Choroid plexus epithelial cell (primary cell): ENCODE data around the gene AFAP1L2.
A peak's percentile ranks its signal among the peaks of the same experiment; 100 is the strongest.

Experiments
- DNase-seq: peaks from one replicate; pipeline ENCODE4 v3.0.0-alpha.2; 2010; ENCODE audit warnings: low read depth
- H3K4me3 ChIP-seq: 2 replicates; pipeline ENCODE4 v1.5.1; 2011; ENCODE audit warnings: low read depth, mild to moderate bottlenecking, control low read depth, low read length, moderate library complexity
- CTCF ChIP-seq: conservative IDR thresholded peaks from 2 replicates; pipeline ENCODE4 v1.5.1; 2011; ENCODE audit warnings: low read depth, mild to moderate bottlenecking, control low read depth, inconsistent platforms, low read length, moderate library complexity

Gene AFAP1L2

GRCh38 chr10:114380060-114380459 lies 24.2 kb downstream of the AFAP1L2 start:
- H3K4me3 ChIP-seq: no peak overlapping the region
- no peak for DNase-seq
- no peak for TF ChIP-seq CTCF

GRCh38 chr10:114379631-114380041 lies 24.7 kb downstream of the AFAP1L2 start:
- DNase-seq: peak; percentile 46
- no peak for TF ChIP-seq CTCF
- no peak overlapping the region for H3K4me3 ChIP-seq

GRCh38 chr10:114376523-114376922 lies 27.8 kb downstream of the AFAP1L2 start:
- no peak for TF ChIP-seq CTCF
- H3K4me3 ChIP-seq: no peak overlapping the region
- no peak for DNase-seq

GRCh38 chr10:114375047-114375446 lies 29.3 kb downstream of the AFAP1L2 start:
- no peak for TF ChIP-seq CTCF
- peak; percentile 87 for DNase-seq
- no peak overlapping the region for H3K4me3 ChIP-seq

- DNase-seq: peak; percentile 58
- H3K4me3 ChIP-seq: no peak overlapping the region
- TF ChIP-seq CTCF: no peak
Measured at GRCh38 chr10:114374053-114374791, 30.1 kb downstream of the AFAP1L2 start.

- no peak overlapping the region for H3K4me3 ChIP-seq
- no peak for TF ChIP-seq CTCF
- DNase-seq: no peak
Measured at GRCh38 chr10:114373631-114374030, 30.7 kb downstream of the AFAP1L2 start.

- H3K4me3 ChIP-seq: no peak overlapping the region
- DNase-seq: no peak
- no peak for TF ChIP-seq CTCF
Measured at GRCh38 chr10:114372995-114373394, 31.3 kb downstream of the AFAP1L2 start.
